HG02678 (cell line): ENCODE measurements around the gene SLC12A9.

Experiments
- ATAC-seq: cut with Tn5 transposase; IDR thresholded peaks from one replicate; pipeline ENCODE4 v1.9.1; 2021; ENCODE audit warnings: mild to moderate bottlenecking, moderate library complexity; ENCODE audit not compliant: unreplicated experiment

The SLC12A9 gene

GRCh38 chr7:100882201-100882600 is 29.7 kb downstream of the SLC12A9 start:
- no peak for ATAC-seq

DNA sequence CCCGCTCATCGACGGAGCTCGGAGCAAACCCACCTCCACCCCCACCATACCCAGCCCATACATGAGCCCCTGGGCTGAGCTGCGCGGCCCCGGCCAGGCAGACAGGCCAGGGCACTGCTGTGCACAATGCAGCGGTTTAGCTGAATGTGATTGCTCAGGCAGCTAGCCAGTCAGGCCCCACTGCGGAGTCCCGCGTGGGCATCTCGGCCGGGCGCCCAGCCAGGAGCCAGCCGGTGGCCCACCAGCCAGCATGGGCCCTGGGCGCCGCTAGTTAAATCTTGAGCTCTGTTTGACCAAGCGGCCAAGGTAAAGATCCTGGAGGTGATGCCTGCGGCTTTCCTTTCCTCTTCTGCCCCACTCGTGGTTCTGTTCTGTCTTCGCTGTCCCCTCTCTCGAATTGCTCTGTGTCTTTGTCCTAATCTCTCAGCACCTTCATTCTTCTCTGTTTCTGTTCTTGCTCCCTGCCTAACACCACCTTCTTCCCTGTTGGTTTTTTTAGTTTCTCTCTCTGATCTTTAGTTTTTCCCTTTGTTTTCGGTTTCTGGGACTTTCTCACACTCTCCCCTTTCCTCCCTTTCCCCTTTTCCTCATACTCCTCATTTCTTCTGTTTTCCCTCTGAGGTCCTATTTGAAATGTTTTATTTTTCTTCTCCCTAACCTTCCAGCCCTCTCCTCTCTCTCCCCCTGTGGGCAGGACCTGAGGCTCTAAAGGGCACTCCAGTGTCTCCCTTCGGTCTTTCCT is 30.4 kb downstream of the SLC12A9 start:
- ATAC-seq, result no peak

DNA sequence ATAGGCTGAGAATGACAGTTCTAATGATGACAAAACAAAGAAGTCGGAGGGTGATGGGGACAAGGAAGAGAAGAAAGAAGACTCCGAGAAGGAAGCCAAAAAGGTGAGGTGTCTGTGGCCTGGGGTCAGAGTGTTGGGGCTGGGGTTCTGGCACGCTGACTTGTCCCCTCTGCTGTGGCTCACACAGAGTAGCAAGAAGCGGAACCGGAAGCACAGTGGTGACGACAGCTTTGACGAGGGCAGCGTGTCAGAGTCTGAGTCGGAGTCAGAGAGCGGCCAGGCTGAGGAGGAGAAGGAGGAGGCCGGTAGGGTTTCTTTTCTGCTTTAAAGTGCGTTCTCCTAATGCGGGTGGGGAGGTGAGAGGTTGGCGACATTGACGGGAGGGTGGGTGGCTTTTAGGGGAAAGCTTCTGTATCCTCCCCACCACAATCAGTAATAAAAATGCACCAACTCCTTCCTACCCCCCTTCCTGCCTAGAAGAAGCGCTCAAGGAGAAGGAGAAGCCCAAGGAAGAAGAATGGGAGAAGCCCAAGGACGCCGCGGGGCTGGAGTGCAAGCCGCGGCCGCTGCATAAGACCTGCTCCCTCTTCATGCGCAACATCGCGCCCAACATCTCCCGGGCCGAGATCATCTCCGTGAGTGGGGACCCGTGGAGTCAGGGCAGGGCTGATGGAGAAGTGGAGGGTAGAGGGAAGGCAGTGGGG is 32.4 kb downstream of the SLC12A9 start:
- no peak for ATAC-seq

- no peak for ATAC-seq
Observed at GRCh38 chr7:100885440-100886141, 33.1 kb downstream of the SLC12A9 start.

- no peak for ATAC-seq
Observed at GRCh38 chr7:100886142-100886935, 33.8 kb downstream of the SLC12A9 start.

DNA sequence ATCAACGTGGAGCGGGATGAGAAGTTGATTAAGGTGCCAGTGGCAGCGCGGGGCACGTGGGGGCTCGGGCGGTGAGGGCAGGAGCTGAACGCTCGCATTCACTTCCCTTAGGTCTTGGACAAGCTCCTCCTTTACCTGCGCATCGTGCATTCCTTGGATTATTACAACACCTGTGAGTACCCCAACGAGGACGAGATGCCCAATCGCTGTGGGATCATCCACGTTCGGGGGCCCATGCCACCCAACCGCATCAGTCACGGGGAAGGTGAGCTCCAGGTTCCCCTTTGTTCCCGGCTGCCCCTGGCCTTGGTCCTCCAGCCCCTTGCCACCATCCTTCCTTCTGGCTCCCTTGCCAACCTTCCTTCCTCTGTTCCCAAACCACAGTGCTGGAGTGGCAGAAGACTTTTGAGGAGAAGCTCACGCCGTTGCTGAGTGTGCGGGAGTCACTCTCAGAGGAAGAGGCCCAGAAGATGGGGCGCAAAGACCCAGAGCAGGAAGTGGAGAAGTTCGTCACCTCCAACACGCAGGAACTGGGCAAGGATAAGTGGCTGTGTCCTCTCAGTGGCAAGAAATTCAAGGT is 34.5 kb downstream of the SLC12A9 start:
- ATAC-seq, result no peak

- ATAC-seq, result peak; percentile 44
Observed at GRCh38 chr7:100887516-100888290, 35.2 kb downstream of the SLC12A9 start.

DNA sequence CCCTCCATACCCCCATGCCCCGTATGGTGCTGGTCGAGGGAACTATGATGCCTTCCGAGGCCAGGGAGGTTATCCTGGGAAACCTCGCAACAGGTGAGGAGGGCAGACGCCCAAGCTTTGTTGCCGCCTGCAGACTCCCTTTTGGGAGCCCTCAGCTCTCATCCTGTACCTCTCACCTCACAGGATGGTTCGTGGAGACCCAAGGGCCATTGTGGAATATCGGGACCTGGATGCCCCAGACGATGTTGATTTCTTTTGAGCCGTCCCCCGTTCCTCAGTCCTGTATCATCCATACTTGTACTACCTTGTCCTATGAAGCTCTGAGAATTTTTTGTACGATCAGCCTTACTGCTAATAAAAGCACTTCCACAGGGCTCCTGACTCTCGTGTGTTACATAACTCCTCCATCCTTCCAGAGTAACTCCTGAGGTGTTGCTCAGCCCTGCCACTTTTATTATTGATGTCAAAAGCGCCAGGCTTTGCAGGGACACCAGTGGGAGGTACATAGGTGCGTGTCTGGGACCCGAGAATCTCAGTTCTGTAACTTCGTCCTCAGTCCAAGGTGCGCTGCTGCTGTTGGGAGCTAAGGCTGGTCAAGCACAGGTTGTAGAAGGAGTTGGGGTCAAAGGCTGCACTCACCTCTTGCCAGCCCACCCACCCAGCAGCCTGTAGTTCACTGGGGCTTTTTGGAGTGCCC is 35.9 kb downstream of the SLC12A9 start:
- ATAC-seq, result no peak

DNA sequence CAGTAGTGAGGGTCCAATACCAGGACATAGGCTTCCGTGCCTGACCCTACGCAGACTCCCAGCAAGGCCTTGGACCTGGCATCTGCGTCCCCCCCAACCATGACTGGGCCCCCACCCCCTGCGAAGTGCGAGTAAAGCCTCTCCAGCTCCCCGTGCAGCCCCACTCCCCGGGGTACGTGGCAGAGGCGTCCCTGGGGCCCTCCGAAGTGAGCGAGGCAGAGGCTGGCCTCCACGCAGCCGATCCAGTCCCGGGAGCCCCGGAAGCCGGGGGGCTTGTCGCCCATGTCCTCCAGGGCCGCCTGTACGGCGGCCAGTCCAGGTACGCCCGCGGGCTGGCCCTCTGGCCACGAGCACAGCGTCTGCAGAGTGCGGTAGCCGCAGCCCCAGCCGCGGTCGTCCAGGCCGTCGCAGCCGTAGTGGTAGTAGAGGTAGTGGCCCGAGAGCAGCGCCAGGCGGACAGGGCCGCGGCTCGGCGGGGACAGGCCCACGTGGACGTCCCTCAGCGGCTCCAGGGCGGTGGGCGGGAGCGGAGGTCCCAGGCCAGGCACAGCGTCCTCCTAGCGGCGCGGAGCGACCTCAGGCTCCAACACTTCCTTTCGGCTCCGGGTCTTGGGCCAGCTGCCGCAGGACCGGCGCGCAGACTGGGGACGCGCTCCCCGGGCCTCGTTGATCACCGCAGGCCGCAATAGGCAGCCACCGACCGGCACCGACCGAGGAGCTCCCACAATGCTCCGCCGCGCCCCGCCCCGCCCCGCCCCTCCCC is 36.7 kb downstream of the SLC12A9 start, which contains the start of gene UFSP1:
Gene UFSP1 (minus strand): TSS at position 728 of the 763 bp plus-strand sequence. CDS start 444 bp downstream, at position 284.
- no peak for ATAC-seq

DNA sequence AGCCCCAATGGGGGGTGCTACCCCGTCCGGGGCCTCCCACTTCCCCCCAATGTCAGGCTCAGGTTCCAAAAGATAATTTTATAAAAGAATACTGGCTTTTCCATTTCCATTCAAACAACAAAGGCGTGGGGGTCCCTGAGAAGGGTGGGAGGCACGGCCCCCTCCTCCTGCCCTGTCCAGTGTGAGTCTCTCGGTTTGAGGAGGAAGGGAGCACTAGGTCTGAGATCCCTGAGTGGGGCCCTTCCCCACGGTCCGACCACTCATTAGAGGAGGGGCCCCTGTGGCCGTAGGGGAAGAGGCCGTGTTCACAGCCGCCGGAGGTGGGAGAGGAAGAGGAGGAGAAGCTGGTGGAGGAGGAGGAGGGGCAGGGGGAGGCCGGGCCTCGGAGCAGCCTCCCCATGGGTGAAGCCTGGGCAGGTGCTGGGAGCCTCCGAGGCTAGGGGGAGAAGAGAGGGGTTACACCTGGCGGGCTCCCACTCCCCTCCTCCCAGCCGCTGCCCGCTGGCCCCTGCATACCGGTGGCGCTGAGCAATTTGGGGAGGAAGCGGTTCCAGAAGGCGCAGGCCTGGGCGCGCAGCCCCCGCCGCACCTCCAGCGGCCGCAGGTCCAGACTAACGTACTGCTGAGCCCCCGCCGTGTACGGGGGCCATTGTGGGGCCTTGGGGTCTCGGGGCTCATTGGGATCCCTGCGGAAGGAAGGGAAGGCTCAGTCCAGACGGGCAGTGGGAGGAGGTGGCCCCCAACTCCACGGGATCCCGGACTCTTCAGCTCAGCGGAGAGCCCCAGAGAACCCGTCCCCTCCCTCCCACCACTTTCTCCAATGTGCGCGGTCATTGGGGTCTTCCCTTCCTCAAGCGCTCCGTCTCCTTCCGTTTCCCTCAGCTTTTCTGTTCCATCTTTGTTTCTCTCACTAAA is 38.4 kb downstream of the SLC12A9 start:
- no peak for ATAC-seq

GRCh38 chr7:100891568-100892247 is 39.2 kb downstream of the SLC12A9 start:
- ATAC-seq, result no peak

DNA sequence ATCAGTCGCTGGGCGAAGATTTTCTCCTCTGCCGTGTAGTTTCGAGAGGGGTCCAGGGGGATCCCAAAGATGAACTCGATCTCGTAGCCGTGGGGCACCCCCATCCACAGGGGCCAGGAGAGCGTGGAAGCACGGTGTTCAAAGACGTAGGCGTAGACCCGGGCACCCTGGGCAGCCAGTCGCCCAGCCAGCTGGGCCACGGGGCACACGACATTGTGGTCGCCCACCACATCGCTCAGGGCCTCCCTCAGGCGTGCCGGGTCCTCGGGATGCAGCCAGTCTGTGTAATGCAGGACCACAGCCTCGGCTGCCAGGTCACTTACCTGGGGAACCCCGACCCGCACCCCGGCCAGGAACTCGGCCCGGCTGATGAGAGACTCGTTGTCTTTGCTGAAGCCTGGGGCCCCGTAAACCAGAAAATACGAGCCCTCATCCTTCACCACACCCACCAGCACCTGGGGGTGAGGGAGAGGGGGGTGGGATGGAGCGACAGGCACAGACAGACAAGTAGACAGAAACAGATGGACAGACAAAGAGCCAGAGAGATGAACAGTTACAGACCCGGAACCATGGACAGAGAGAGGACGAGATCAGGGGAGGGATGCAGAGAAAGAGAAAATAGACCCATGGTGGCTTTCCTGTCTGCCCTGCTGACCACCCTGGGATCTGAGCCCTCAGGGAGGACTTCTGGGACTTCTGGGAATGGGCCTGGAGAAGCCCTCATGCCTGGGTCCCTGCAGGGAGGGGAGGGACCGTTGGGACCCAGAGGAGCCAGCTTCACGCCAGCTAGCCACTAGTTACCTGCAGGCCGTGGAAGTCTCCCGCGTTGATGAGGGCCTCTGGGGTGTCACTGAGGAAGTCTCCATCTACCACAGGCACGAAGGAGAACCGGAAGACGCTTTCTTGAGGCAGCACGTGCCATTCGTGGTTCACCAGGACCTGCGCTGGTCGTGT is 40.1 kb downstream of the SLC12A9 start:
- no peak for ATAC-seq

DNA sequence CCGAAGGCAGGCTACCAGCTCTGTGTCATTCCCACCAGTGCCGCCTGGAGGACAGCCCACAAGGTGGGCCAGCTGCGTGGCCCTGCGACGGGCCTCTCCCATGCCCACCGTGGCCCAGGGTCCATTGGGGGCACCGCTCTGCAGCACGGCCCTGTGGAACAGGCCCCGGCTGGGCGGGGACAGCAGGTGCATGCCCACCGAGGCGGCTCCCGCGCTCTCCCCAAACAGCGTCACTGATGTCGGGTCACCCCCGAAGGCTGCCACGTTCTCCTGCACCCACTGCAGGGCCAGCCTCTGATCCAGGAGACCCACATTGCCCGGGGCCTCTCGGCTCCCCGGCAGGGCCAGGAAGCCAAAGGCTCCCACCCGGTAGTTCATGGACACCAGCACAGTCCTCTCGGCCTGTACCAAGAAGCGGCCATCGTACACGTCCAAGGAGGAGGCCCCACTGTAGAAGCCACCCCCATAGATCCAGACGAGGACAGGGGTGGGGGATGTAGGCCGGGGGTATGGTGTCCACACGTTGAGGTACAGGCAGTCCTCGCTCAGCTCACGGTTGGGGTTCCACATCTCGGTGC is 40.9 kb downstream of the SLC12A9 start:
- no peak for ATAC-seq

DNA sequence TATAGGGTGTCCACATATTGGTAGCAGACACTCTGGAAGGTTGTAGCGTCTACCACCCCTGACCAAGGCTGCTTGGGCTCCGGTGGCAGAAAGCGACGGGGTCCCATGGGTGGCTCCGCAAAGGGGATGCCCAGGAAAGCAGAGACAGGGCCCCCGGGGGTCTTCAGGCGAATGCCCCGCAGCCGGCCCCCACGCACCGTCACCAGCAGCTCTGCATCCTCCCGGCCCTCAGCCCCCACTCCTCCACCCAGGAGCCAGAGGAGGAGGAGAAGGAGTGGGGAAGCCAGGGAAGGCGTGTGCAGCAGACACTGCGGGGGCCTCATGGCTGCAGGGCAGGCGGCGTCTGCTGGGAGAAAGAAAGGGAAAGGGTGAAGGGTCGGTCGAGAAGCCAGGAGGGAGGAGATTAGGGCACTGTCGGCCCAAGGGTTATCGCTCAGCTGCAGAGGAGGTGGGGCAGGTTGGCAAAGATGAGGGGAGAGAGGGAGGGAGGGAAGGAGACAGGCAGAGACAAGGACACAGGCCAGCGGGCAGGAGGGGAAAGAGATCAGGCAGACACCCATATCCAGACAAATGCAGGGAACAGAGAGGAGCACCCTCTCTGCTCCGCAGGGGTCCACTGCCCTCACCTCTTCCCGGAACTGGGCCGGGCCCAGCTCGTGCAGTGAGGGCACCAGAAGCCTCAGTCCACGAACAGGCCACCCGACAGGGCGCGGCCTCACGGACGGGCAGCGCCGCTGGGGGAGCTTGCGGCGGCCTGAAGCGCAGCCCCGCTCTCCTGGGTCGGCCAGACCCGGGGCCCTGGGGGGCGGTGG is 41.6 kb downstream of the SLC12A9 start:
- no peak for ATAC-seq
